Retina (tissue), 1 donor: ENCODE results near the gene SSH2.
"Not testable (repeated sequence)": the region's sequence is repeated elsewhere in the genome, so short reads cannot be mapped to it uniquely, and the experiment has no call there.

ENCODE experiments used
- DNase-seq: peaks from one replicate; pipeline ENCODE4 v3.0.0-alpha.2; 2016

The SSH2 gene

GRCh38 chr17:29698837-29699236 lies 231.2 kb downstream of the SSH2 start:
- DNase-seq: no peak

- no peak for DNase-seq
These were observed 231.8 kb downstream of the SSH2 start for GRCh38 chr17:29698019-29698777.

GRCh38 chr17:29697371-29697770 lies 232.7 kb downstream of the SSH2 start:
- DNase-seq: no peak

- no peak for DNase-seq
These were observed 235.0 kb downstream of the SSH2 start for GRCh38 chr17:29694918-29695563.

GRCh38 chr17:29693751-29694150 lies 236.3 kb downstream of the SSH2 start:
- DNase-seq: no peak

- DNase-seq: no peak
These were observed 242.4 kb downstream of the SSH2 start for GRCh38 chr17:29687596-29687995.

- DNase-seq: no peak
These were observed 242.9 kb downstream of the SSH2 start for GRCh38 chr17:29686993-29687590.

- no peak for DNase-seq
These were observed 246.5 kb downstream of the SSH2 start for GRCh38 chr17:29683481-29683880.

- no peak for DNase-seq
These were observed 247.0 kb downstream of the SSH2 start for GRCh38 chr17:29682987-29683386.

- no peak for DNase-seq
These were observed 248.0 kb downstream of the SSH2 start for GRCh38 chr17:29682054-29682453.

- DNase-seq: no peak
These were observed 252.2 kb downstream of the SSH2 start for GRCh38 chr17:29677824-29678223.

GRCh38 chr17:29677221-29677791 lies 252.7 kb downstream of the SSH2 start:
- DNase-seq: no peak

- not testable (repeated sequence) for DNase-seq
These were observed 254.1 kb downstream of the SSH2 start for GRCh38 chr17:29675961-29676360.

- DNase-seq: no peak
These were observed 255.7 kb downstream of the SSH2 start for GRCh38 chr17:29674281-29674680.

- DNase-seq: no peak
These were observed 258.4 kb downstream of the SSH2 start for GRCh38 chr17:29671661-29672060.

GRCh38 chr17:29669266-29669665 lies 260.8 kb downstream of the SSH2 start:
- DNase-seq: no peak

- no peak for DNase-seq
These were observed 262.1 kb downstream of the SSH2 start for GRCh38 chr17:29667969-29668368.

- no peak for DNase-seq
These were observed 264.6 kb downstream of the SSH2 start for GRCh38 chr17:29665481-29665810.

- DNase-seq: no peak
These were observed 265.1 kb downstream of the SSH2 start for GRCh38 chr17:29664743-29665480.

GRCh38 chr17:29663155-29663554 lies 266.9 kb downstream of the SSH2 start:
- DNase-seq: no peak

GRCh38 chr17:29661213-29661612 lies 268.8 kb downstream of the SSH2 start:
- DNase-seq: no peak

GRCh38 chr17:29659155-29659554 lies 270.9 kb downstream of the SSH2 start:
- DNase-seq: no peak

GRCh38 chr17:29655323-29655722 lies 274.7 kb downstream of the SSH2 start:
- no peak for DNase-seq
